RPMI7951 (cell line): ENCODE results near the gene CYP1B1. TPM values are rescaled to one million over a fixed set of nuclear protein-coding genes. Genes with fewer than 3 reads are reported as not detected.
"Not testable (repeated sequence)": the region's sequence is repeated elsewhere in the genome, so short reads cannot be mapped to it uniquely, and the experiment has no call there.

Experiments
- DNase-seq: peaks from one replicate; pipeline ENCODE4 v3.0.0-alpha.2; 2012; ENCODE audit warnings: low read depth
- total RNA-seq: library from RNA; depleted of rRNA; stranded (reverse); fragments of >200 nt; shearing (Covaris generic); gene quantifications from 2 replicates; pipeline ENCODE4 v1.2.3, GENCODE V29; 2014; rRNA removed

CYP1B1 gene
- total RNA-seq, 1 experiment from 2014 or later: 1.2 TPM

- DNase-seq: peak; percentile 85
These were observed 38.0 kb downstream of the CYP1B1 start for GRCh38 chr2:38037757-38038621.

DNA sequence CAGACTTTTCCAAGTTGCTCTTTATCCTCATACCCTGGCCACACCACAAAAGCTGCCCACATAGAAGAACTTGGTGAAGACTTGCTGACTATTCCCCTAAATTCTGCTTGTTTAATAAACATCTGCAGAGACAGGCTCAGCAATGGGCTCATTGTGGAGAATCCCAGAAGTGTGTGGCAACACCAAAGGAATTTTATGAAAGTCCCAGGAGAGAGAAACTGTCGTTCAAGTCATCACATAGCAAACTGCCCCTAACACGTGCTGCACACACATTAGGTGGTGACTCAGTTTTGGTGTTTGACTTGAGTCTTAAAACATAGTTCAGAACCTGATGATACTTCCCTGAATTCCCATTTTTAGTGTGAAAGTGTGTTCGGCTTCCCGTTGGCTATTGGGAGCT is 38.6 kb downstream of the CYP1B1 start:
- DNase-seq: peak; percentile 59

- no peak for DNase-seq
These were observed 40.0 kb downstream of the CYP1B1 start for GRCh38 chr2:38035968-38036367.

DNA sequence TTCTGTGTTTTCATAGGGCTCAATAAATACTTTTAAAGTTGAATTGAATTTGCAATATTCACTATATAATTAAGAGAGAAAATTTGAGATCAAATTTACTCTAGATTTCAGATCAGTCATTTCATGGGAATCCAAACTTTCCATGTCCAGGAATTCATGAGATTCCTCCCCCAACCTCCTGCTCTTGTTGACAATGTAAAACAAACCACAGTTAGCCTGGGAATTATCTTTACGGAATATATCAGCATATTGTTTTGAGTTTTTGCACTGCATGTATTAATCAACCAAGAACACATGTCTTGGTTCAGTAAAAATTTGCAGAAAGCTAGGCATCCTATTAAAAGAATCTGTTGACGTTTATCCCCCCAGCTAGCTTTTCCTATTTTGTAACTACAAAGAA is 42.3 kb downstream of the CYP1B1 start:
- DNase-seq: no peak

GRCh38 chr2:38032946-38033345 is 43.0 kb downstream of the CYP1B1 start:
- no peak for DNase-seq

GRCh38 chr2:38030635-38031355 is 45.2 kb downstream of the CYP1B1 start:
- peak; percentile 10 for DNase-seq

DNA sequence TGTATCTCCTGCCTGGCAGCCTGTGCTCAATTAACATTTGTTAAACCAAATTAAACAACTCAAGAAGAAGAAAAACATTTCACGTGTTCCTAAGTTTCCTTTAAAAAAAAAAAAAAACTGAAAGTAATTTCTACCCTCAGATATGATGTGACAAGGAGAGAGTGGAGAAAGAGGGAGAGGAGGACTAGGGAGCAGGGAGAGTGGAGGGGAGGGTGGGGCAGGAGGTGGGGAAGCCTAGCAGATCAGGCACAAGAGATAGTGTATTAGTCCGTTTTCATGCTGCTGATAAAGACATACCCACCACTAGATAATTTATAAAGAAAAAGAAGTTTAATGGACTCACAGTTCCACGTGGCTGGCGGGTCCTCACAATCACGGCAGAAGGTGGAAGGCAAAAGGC is 46.4 kb downstream of the CYP1B1 start:
- no peak for DNase-seq

GRCh38 chr2:38028829-38029228 is 47.1 kb downstream of the CYP1B1 start:
- no peak for DNase-seq

DNA sequence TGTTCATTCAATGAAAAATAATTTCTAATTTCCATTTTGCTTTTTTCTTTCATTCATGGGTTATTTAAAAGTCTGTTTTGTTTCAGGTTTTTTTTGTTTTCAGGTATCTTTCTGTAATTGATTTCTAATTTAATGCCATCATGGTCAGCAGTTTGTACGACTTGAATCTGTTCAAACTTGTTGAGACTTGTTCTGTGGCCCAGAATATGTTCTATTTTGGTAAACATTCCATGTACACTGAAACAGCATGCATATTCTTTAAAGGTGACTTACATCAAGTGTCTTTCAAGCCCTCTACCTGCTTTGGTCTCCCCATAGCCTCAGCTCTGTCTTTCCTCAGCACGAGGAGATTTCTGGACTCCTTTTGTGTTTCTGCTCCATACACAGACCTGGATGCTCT is 49.1 kb downstream of the CYP1B1 start:
- DNase-seq: no peak

GRCh38 chr2:38021589-38021988 is 54.4 kb downstream of the CYP1B1 start:
- no peak for DNase-seq

- DNase-seq: not testable (repeated sequence)
These were observed 55.4 kb downstream of the CYP1B1 start for GRCh38 chr2:38020359-38021069.

DNA sequence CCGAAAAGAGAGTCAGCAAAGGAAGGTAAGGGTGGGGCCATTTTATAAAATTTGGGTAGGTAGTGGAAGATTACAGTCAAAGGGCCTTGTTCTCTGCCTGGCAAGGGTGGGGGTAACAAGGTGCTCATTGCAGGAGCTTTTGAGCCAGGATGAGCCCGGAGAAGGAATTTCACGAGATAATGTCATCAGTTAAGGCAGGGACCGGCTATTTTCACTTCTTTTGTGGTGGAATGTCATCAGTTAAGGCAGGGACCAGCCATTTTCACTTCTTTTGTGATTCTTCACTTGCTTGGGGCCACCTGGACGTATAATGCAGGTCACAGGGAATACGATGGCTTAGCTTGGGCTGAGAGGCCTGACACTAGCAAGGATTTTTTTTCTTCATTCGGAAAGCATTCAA is 58.1 kb downstream of the CYP1B1 start:
- no peak for DNase-seq

Other genes starting within 250 kb of the CYP1B1 start
- gene RMDN2, start 150.9 kb downstream of the CYP1B1 start, total RNA-seq: 7.6 and 9.6 TPM in 2 replicates